Neural progenitor cell (in vitro differentiated cells): ENCODE data around the gene LCP1.

ENCODE experiments used
- EZH2 ChIP-seq: fragments of 200-600 bp; sonication (generic); IDR thresholded peaks from 2 replicates; pipeline ENCODE4 v1.6.1; 2017; ENCODE audit warnings: antibody characterized with exemption, mild to moderate bottlenecking, moderate library complexity
- EZH2phosphoT487 ChIP-seq: fragments of 200-600 bp; sonication (generic); IDR thresholded peaks from 2 replicates; pipeline ENCODE4 v1.6.1; 2017; ENCODE audit warnings: antibody characterized with exemption
- TF ChIP-seq, protein P1 (sequence below): fragments of 200-600 bp; sonication (generic); IDR thresholded peaks from 2 replicates; pipeline ENCODE4 v1.5.1; 2017; ENCODE audit warnings: antibody characterized with exemption, mild to moderate bottlenecking

GRCh38 chr13:46121033-46121432 lies 60.9 kb downstream of the LCP1 start:
- TF ChIP-seq, protein P1, sequence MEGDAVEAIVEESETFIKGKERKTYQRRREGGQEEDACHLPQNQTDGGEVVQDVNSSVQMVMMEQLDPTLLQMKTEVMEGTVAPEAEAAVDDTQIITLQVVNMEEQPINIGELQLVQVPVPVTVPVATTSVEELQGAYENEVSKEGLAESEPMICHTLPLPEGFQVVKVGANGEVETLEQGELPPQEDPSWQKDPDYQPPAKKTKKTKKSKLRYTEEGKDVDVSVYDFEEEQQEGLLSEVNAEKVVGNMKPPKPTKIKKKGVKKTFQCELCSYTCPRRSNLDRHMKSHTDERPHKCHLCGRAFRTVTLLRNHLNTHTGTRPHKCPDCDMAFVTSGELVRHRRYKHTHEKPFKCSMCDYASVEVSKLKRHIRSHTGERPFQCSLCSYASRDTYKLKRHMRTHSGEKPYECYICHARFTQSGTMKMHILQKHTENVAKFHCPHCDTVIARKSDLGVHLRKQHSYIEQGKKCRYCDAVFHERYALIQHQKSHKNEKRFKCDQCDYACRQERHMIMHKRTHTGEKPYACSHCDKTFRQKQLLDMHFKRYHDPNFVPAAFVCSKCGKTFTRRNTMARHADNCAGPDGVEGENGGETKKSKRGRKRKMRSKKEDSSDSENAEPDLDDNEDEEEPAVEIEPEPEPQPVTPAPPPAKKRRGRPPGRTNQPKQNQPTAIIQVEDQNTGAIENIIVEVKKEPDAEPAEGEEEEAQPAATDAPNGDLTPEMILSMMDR: no peak
- TF ChIP-seq EZH2: no peak
- TF ChIP-seq EZH2phosphoT487: no peak
